GM12801 (cell line): ENCODE results near the gene MYCBPAP.

Experiments used
- CTCF ChIP-seq: IDR thresholded peaks from one replicate; pipeline ENCODE4 v1.5.1; 2011; ENCODE audit warnings: control low read depth; ENCODE audit not compliant: insufficient read length; ENCODE audit errors: extremely low read depth

Gene MYCBPAP

GRCh38 chr17:50577451-50577954 lies 69.3 kb downstream of the MYCBPAP start:
- no peak for TF ChIP-seq CTCF

DNA sequence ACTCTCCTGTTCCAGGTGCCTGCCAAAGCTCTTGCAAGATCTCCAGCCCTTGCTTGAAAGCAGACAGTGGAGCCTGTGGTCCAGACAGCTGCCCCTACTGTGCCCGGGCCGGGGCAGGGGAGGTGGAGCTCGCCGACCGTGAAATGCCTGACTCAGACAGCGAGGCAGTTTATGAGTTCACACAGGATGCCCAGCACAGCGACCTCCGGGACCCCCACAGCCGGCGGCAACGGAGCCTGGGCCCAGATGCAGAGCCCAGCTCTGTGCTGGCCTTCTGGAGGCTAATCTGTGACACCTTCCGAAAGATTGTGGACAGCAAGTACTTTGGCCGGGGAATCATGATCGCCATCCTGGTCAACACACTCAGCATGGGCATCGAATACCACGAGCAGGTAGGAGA lies 69.9 kb downstream of the MYCBPAP start:
- no peak for TF ChIP-seq CTCF

DNA sequence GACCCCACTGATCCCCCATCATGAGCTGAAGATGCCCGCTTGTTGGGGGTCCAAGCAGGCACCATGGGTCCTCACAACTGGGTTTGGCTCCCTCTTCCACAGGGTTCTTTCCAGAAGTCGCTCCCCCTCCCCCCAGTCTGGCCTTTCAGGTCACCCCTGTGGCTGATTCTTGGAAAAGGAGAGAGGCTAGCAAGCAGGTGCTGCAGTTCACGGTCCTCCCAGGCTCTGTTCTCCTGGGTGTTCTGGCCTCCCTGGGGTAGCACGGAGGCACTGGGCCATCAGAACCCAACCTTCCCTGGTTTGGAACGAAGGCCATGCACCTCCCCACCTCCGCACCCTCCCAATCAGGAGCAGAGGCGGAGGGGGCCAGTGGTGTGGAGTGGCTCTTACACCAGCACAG lies 71.2 kb downstream of the MYCBPAP start:
- TF ChIP-seq CTCF: no peak

- TF ChIP-seq CTCF: no peak
Measured at GRCh38 chr17:50580646-50581045, 72.4 kb downstream of the MYCBPAP start.
